Liver (tissue), 9 donors: ENCODE data around the gene KLF14. TPM values are rescaled to one million over a fixed set of nuclear protein-coding genes. Genes with fewer than 3 reads are reported as not detected.
A peak's percentile ranks its signal among the peaks of the same experiment; 100 is the strongest.
"Not testable (repeated sequence)": the region's sequence is repeated elsewhere in the genome, so short reads cannot be mapped to it uniquely, and the experiment has no call there.

Source experiments
- DNase-seq: peaks from one replicate; pipeline ENCODE4 v3.0.0-alpha.2; 2017; ENCODE audit warnings: low spot score
- H3K27ac ChIP-seq, 2 donors: one replicate each; pipeline ENCODE4 v1.7.0; 2013; ENCODE audit warnings: inconsistent platforms in 2 of 2, low read length in 2 of 2, control low read depth in 1 of 2, low read depth in 1 of 2, mild to moderate bottlenecking in 1 of 2
- H3K27me3 ChIP-seq, 4 donors: one replicate each; pipeline versions ENCODE4 v1.6.1 to v1.7.0; 2013; ENCODE audit warnings: low read length in 3 of 4, inconsistent platforms in 1 of 4, mild to moderate bottlenecking in 1 of 4, moderate library complexity in 1 of 4; ENCODE audit not compliant: control insufficient read depth in 4 of 4, insufficient read depth in 4 of 4
- H3K36me3 ChIP-seq, 4 donors: one replicate each; pipeline versions ENCODE4 v1.6.1 to v1.7.0; 2013; ENCODE audit warnings: low read length in 3 of 4, mild to moderate bottlenecking in 3 of 4, low read depth in 1 of 4, moderate library complexity in 1 of 4; ENCODE audit not compliant: control insufficient read depth in 4 of 4, insufficient read depth in 3 of 4
- H3K4me1 ChIP-seq, 4 donors: one replicate each; pipeline versions ENCODE4 v1.6.1 to v1.7.0; 2013; ENCODE audit warnings: low read length in 3 of 4, mild to moderate bottlenecking in 3 of 4, moderate library complexity in 1 of 4; ENCODE audit not compliant: control insufficient read depth in 4 of 4, insufficient read depth in 4 of 4
- H3K4me3 ChIP-seq, 3 donors: one replicate each; pipeline versions ENCODE4 v1.6.1 to v1.7.0; 2013; ENCODE audit warnings: low read length in 3 of 3, control low read depth in 1 of 3, low read depth in 1 of 3, mild to moderate bottlenecking in 1 of 3
- H3K9ac ChIP-seq, 2 donors: one replicate each; pipeline ENCODE4 v1.7.0; 2013; ENCODE audit warnings: low read length in 2 of 2, mild to moderate bottlenecking in 2 of 2, moderate library complexity in 2 of 2, control low read depth in 1 of 2, low read depth in 1 of 2
- H3K9me3 ChIP-seq, 4 donors: one replicate each; pipeline versions ENCODE4 v1.6.1 to v1.7.0; 2013; ENCODE audit warnings: low read length in 3 of 4; ENCODE audit not compliant: control insufficient read depth in 4 of 4
- ATF3 ChIP-seq: IDR thresholded peaks from 2 replicates; pipeline ENCODE4 v1.6.1; 2016; ENCODE audit warnings: antibody characterized with exemption
- EGR1 ChIP-seq, 2 donors: IDR thresholded peaks; 2 replicates each; pipeline ENCODE4 v1.6.1; 2016 to 2018; ENCODE audit warnings: antibody characterized with exemption in 2 of 2, low read depth in 2 of 2
- FOXA1 ChIP-seq: IDR thresholded peaks from 2 replicates; pipeline ENCODE4 v1.6.1; 2016; ENCODE audit warnings: antibody characterized with exemption
- FOXA2 ChIP-seq: IDR thresholded peaks from 2 replicates; pipeline ENCODE4 v1.6.1; 2016; ENCODE audit warnings: antibody characterized with exemption
- GABPA ChIP-seq, 2 donors: IDR thresholded peaks in 1 of 2; conservative IDR thresholded peaks in 1 of 2; 2 replicates each; pipeline ENCODE4 v1.6.1; 2016; ENCODE audit warnings: antibody characterized with exemption in 2 of 2, mild to moderate bottlenecking in 1 of 2, moderate library complexity in 1 of 2
- HNF4A ChIP-seq, 2 donors: conservative IDR thresholded peaks; 2 replicates each; pipeline ENCODE4 v1.6.1; 2016; ENCODE audit warnings: antibody characterized with exemption in 2 of 2, mild to moderate bottlenecking in 2 of 2
- HNF4G ChIP-seq: IDR thresholded peaks from 2 replicates; pipeline ENCODE4 v1.6.1; 2016; ENCODE audit warnings: antibody characterized with exemption
- JUND ChIP-seq, 2 donors: IDR thresholded peaks; 2 replicates each; pipeline ENCODE4 v1.6.1; 2016; ENCODE audit warnings: antibody characterized with exemption in 2 of 2
- MAX ChIP-seq: IDR thresholded peaks from 2 replicates; pipeline ENCODE4 v1.6.1; 2016; ENCODE audit warnings: antibody characterized with exemption
- NR2F2 ChIP-seq: IDR thresholded peaks from 2 replicates; pipeline ENCODE4 v1.6.1; 2016; ENCODE audit warnings: antibody characterized with exemption
- RAD21 ChIP-seq, 2 donors: IDR thresholded peaks; 2 replicates each; pipeline ENCODE4 v1.6.1; 2016; ENCODE audit warnings: antibody characterized with exemption in 2 of 2, mild to moderate bottlenecking in 2 of 2
- RXRA ChIP-seq, 2 donors: IDR thresholded peaks; 2 replicates each; pipeline ENCODE4 v1.6.1; 2017 to 2018; ENCODE audit warnings: antibody characterized with exemption in 2 of 2, mild to moderate bottlenecking in 1 of 2
- TAF1 ChIP-seq: conservative IDR thresholded peaks from 2 replicates; pipeline ENCODE4 v1.6.1; 2016; ENCODE audit warnings: antibody characterized with exemption, mild to moderate bottlenecking
- YY1 ChIP-seq: IDR thresholded peaks from 2 replicates; pipeline ENCODE4 v1.6.1; 2016; ENCODE audit warnings: antibody characterized with exemption, mild to moderate bottlenecking
- WGBS: extraction: QIAGEN DNeasy Blood & Tissue Kit; methylation state at CpG from one replicate; pipeline ENCODE4 v1.1.7; 2013; 5-methylcytosine and 5-hydroxymethylcytosine counted together
- polyA plus RNA-seq, 2 donors: library from polyadenylated mRNA; stranded (reverse) in 1 of 2; unstranded in 1 of 2; fragments of 200-250 nt in 1 of 2; fragments of >200 nt in 1 of 2; fragmentation: Nextera tagmentation in 1 of 2; extraction: Ambion mirVana in 1 of 2; gene quantifications; one replicate each; pipeline versions ENCODE4 v1.2.1 to v1.2.3, GENCODE V29; 2013 to 2015
- total RNA-seq, 2 donors: library from RNA; depleted of rRNA; stranded (reverse); fragments of >200 nt; gene quantifications; one replicate each; pipeline ENCODE4 v1.2.3, GENCODE V29; 2014
- TF ChIP-seq, protein P1 (sequence below): fragments of 150-350 bp; IDR thresholded peaks from 2 replicates; pipeline ENCODE4 v1.5.1; 2017; ENCODE audit warnings: improper control_type of control experiment, low read depth, low read length; ENCODE audit not compliant: missing input control
- TF ChIP-seq, protein P2 (sequence below): IDR thresholded peaks from 2 replicates; pipeline ENCODE4 v1.6.1; 2016; ENCODE audit warnings: antibody characterized with exemption
- donor health status: healthy.
- donor health status: healthy.
- donor health status: healthy.
- donor health status: healthy.
- donor health status: healthy.

The KLF14 gene
- total and polyA plus RNA-seq, 4 donors: 0.05 to 0.08 TPM; not detected in 2

DNA sequence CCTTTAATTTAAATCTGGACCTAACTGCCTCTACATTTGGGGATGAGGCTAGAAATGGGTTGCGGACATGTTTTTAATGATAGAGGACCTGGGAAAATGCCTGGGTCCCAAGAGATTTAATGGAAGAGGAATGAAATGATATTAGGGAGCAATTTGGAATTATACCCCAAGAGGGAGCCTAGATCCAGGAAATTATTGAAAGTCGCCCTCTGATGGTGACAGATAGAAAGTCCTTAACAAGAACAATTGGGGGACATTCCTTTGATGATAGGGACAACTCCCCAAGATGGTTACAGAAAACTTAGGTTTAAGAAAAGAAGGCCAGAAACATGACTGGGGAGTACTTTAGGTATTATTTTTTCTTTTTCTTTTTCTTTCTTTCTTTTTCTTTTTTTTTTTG is 38.2 kb downstream of the KLF14 start (continued):
- TF ChIP-seq, protein P1, sequence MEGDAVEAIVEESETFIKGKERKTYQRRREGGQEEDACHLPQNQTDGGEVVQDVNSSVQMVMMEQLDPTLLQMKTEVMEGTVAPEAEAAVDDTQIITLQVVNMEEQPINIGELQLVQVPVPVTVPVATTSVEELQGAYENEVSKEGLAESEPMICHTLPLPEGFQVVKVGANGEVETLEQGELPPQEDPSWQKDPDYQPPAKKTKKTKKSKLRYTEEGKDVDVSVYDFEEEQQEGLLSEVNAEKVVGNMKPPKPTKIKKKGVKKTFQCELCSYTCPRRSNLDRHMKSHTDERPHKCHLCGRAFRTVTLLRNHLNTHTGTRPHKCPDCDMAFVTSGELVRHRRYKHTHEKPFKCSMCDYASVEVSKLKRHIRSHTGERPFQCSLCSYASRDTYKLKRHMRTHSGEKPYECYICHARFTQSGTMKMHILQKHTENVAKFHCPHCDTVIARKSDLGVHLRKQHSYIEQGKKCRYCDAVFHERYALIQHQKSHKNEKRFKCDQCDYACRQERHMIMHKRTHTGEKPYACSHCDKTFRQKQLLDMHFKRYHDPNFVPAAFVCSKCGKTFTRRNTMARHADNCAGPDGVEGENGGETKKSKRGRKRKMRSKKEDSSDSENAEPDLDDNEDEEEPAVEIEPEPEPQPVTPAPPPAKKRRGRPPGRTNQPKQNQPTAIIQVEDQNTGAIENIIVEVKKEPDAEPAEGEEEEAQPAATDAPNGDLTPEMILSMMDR: peak; percentile 50
- TF ChIP-seq RAD21 (IDR thresholded peaks at IDR 0.05) (peak; percentile 63 to 76), JUND (IDR thresholded peaks at IDR 0.05) (no peak), FOXA1 (no peak), GABPA (IDR thresholded peaks at IDR 0.05 in 1 of 2, conservative IDR thresholded peaks at IDR 0.05 in 1 of 2) (no peak)

- not testable (repeated sequence) for H3K27ac ChIP-seq, H3K36me3 ChIP-seq, H3K9ac ChIP-seq, H3K4me3 ChIP-seq, H3K4me1 ChIP-seq, H3K9me3 ChIP-seq, H3K27me3 ChIP-seq, DNase-seq
- WGBS: 87% methylated on average over 1 of the region's 1 CpG
Observed at GRCh38 chr7:130692396-130692795, 41.6 kb downstream of the KLF14 start.

GRCh38 chr7:130689683-130690082 is 44.3 kb downstream of the KLF14 start:
- H3K4me3 ChIP-seq: no peak overlapping the region

DNA sequence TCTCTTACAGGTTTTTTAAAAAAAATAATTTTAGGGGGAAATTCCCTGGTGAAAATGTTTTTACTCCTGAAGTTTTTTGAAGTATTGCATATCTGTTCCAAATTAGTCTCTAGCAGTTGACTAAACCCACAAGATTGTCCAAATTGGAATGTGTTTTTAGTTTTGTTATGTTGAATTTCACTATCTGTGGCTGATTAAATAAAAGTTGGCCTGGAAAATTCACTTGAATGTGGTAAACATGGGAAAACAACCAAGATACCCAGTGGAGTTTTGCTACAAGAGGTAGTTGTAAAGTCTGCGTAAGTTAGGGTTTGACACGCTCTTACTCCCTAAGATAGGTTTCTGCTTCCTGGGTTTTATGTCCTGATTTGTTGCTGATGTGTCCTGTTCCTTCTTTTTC is 51.0 kb downstream of the KLF14 start:
- no peaks in the 10 kb centered on the region for H3K27me3 ChIP-seq
- no peaks in the 10 kb centered on the region for H3K9me3 ChIP-seq
- no peak overlapping the region for H3K9ac ChIP-seq
- no peaks in the 10 kb centered on the region for H3K4me1 ChIP-seq
- H3K4me3 ChIP-seq: no peak overlapping the region
- DNase-seq: no peak
- H3K36me3 ChIP-seq: no peaks in the 10 kb centered on the region
- no peak overlapping the region for H3K27ac ChIP-seq
- WGBS: 98% methylated on average over 2 of the region's 2 CpGs
- TF ChIP-seq HNF4G: no peak
- TF ChIP-seq, protein P1: no peak
- TF ChIP-seq, protein P2, sequence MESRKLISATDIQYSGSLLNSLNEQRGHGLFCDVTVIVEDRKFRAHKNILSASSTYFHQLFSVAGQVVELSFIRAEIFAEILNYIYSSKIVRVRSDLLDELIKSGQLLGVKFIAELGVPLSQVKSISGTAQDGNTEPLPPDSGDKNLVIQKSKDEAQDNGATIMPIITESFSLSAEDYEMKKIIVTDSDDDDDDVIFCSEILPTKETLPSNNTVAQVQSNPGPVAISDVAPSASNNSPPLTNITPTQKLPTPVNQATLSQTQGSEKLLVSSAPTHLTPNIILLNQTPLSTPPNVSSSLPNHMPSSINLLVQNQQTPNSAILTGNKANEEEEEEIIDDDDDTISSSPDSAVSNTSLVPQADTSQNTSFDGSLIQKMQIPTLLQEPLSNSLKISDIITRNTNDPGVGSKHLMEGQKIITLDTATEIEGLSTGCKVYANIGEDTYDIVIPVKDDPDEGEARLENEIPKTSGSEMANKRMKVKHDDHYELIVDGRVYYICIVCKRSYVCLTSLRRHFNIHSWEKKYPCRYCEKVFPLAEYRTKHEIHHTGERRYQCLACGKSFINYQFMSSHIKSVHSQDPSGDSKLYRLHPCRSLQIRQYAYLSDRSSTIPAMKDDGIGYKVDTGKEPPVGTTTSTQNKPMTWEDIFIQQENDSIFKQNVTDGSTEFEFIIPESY: no peak
- no peak for TF ChIP-seq YY1
- TF ChIP-seq FOXA2: no peak
- no peak for TF ChIP-seq GABPA (IDR thresholded peaks at IDR 0.05 in 1 of 2, conservative IDR thresholded peaks at IDR 0.05 in 1 of 2)
- TF ChIP-seq ATF3: no peak
- TF ChIP-seq TAF1: no peak
- no peak for TF ChIP-seq FOXA1
- TF ChIP-seq HNF4A (conservative IDR thresholded peaks at IDR 0.05): no peak
- no peak for TF ChIP-seq NR2F2
- no peak for TF ChIP-seq RAD21 (IDR thresholded peaks at IDR 0.05)
- no peak for TF ChIP-seq MAX
- TF ChIP-seq EGR1 (IDR thresholded peaks at IDR 0.05; ENCODE audit: low read depth in 2 of 2): no peak
- no peak for TF ChIP-seq RXRA (IDR thresholded peaks at IDR 0.05)

More at GRCh38 chr7:130689683-130690082, 44.3 kb downstream of the KLF14 start:
- Histone ChIP-seq H3K4me1 (no peaks in the 10 kb centered on the region), H3K36me3 (no peaks in the 10 kb centered on the region), H3K9me3 (no peaks in the 10 kb centered on the region), H3K9ac (no peak overlapping the region), H3K27ac (no peak overlapping the region), H3K27me3 (no peaks in the 10 kb centered on the region)
- 88% methylated on average over 1 of the region's 1 CpG for WGBS
- DNase-seq: no peak
- TF ChIP-seq RAD21 (IDR thresholded peaks at IDR 0.05) (no peak), EGR1 (IDR thresholded peaks at IDR 0.05; ENCODE audit: low read depth in 2 of 2) (no peak), ATF3 (no peak), RXRA (IDR thresholded peaks at IDR 0.05) (no peak)
